Fibroblast of the aortic adventitia (primary cell): Measurements from ENCODE around the gene MYO1B. TPM values are rescaled to one million over a fixed set of nuclear protein-coding genes. Genes with fewer than 3 reads are reported as not detected.

Experiments
- DNase-seq: peaks from one replicate; pipeline ENCODE4 v3.0.0-alpha.2; 2010; ENCODE audit warnings: low read depth
- H3K4me3 ChIP-seq: 2 replicates; pipeline ENCODE4 v1.5.1; 2011; ENCODE audit warnings: low read depth, mild to moderate bottlenecking, control low read depth, low read length, moderate library complexity
- CTCF ChIP-seq: IDR thresholded peaks from 2 replicates; pipeline ENCODE4 v1.5.1; 2011; ENCODE audit warnings: mild to moderate bottlenecking, low read length, control low read depth, inconsistent platforms; ENCODE audit not compliant: insufficient read depth
- total RNA-seq: library from RNA; depleted of rRNA; stranded (reverse); fragments of >200 nt; gene quantifications from 2 replicates; pipeline ENCODE4 v1.2.3, GENCODE V29; 2012; ENCODE audit warnings: low replicate concordance

MYO1B gene
- total RNA-seq, 1 donor = 103 TPM

GRCh38 chr2:191421950-191422349 is 176.7 kb downstream of the MYO1B start:
- H3K4me3 ChIP-seq = no peak overlapping the region
- TF ChIP-seq CTCF = no peak
- no peak for DNase-seq

- no peak overlapping the region for H3K4me3 ChIP-seq
- DNase-seq = no peak
- TF ChIP-seq CTCF = no peak
Measured at GRCh38 chr2:191427031-191427430, 181.8 kb downstream of the MYO1B start.

GRCh38 chr2:191428141-191428540 is 182.9 kb downstream of the MYO1B start:
- no peak for TF ChIP-seq CTCF
- no peak overlapping the region for H3K4me3 ChIP-seq
- no peak for DNase-seq

GRCh38 chr2:191430476-191430875 is 185.3 kb downstream of the MYO1B start:
- DNase-seq = no peak
- no peak for TF ChIP-seq CTCF
- H3K4me3 ChIP-seq = no peak overlapping the region

- no peak overlapping the region for H3K4me3 ChIP-seq
- TF ChIP-seq CTCF = no peak
- DNase-seq = no peak
Measured at GRCh38 chr2:191432121-191432520, 186.9 kb downstream of the MYO1B start.

GRCh38 chr2:191434072-191434471 is 188.9 kb downstream of the MYO1B start:
- no peak overlapping the region for H3K4me3 ChIP-seq
- TF ChIP-seq CTCF = no peak
- DNase-seq = no peak

GRCh38 chr2:191435141-191435540 is 189.9 kb downstream of the MYO1B start:
- no peak for DNase-seq
- no peak overlapping the region for H3K4me3 ChIP-seq
- no peak for TF ChIP-seq CTCF
